ENCODE data around the gene FAM78B. TPM values are rescaled to one million over a fixed set of nuclear protein-coding genes. Genes with fewer than 3 reads are reported as not detected.

Gene FAM78B
- total RNA-seq, 4 donors from 2014 or later: 0.64 to 1.2 (median 0.81) TPM

GRCh38 chr1:166053395-166053794 lies 113.4 kb downstream of the FAM78B start:
- WGBS, 2 donors: 87 to 90% methylated on average over 3 of the region's 3 CpGs
- peak in 1 of 2 donors; percentile 14 for DNase-seq (ENCODE audit: low spot score in 2 of 2)
- H3K4me3 ChIP-seq (ENCODE audit: low read depth, poor library complexity, severe bottlenecking): no peak overlapping the region
- intact Hi-C loops (cut with DNase I; ENCODE audit: low total_unique reads): no loop called here
- no peak for TF ChIP-seq CTCF (IDR thresholded peaks at IDR 0.05)
- no peak for TF ChIP-seq POLR2A (IDR thresholded peaks at IDR 0.05)

- WGBS, 2 donors: 25 to 35% methylated on average over 8 of the region's 8 CpGs
- TF ChIP-seq POLR2A (IDR thresholded peaks at IDR 0.05): no peak
- DNase-seq (ENCODE audit: low spot score in 2 of 2): no peak
- intact Hi-C loops (cut with DNase I; ENCODE audit: low total_unique reads): no loop called here
- H3K4me3 ChIP-seq (ENCODE audit: low read depth, poor library complexity, severe bottlenecking): no peak overlapping the region
Measured at GRCh38 chr1:166040202-166040997, 126.4 kb downstream of the FAM78B start.

GRCh38 chr1:166039436-166040201 lies 127.2 kb downstream of the FAM78B start:
- DNase-seq (ENCODE audit: low spot score in 2 of 2): peak in 1 of 2 donors; percentile 58
- H3K4me3 ChIP-seq (ENCODE audit: low read depth, poor library complexity, severe bottlenecking): no peak overlapping the region
- WGBS, 2 donors: 64 to 67% methylated on average over 9 of the region's 9 CpGs
- intact Hi-C loops (cut with DNase I; ENCODE audit: low total_unique reads): no loop called here
- TF ChIP-seq CTCF (IDR thresholded peaks at IDR 0.05) (no peak), POLR2A (IDR thresholded peaks at IDR 0.05) (no peak)

- DNase-seq (ENCODE audit: low spot score in 2 of 2): no peak
- 85 to 87% methylated on average over 5 of the region's 5 CpGs for WGBS, 2 donors
- intact Hi-C loops (cut with DNase I; ENCODE audit: low total_unique reads): no loop called here
- no peak overlapping the region for H3K4me3 ChIP-seq (ENCODE audit: low read depth, poor library complexity, severe bottlenecking)
- TF ChIP-seq CTCF (IDR thresholded peaks at IDR 0.05): no peak
- no peak for TF ChIP-seq POLR2A (IDR thresholded peaks at IDR 0.05)
Measured at GRCh38 chr1:166036092-166036491, 130.7 kb downstream of the FAM78B start.

- no peak for TF ChIP-seq CTCF (IDR thresholded peaks at IDR 0.05)
- TF ChIP-seq POLR2A (IDR thresholded peaks at IDR 0.05): no peak
- WGBS, 2 donors: 43 to 45% methylated on average over 11 of the region's 11 CpGs
- H3K4me3 ChIP-seq (ENCODE audit: low read depth, poor library complexity, severe bottlenecking): no peak overlapping the region
- intact Hi-C loops (cut with DNase I; ENCODE audit: low total_unique reads): no loop called here
- peak in 1 of 2 donors; percentile 70 for DNase-seq (ENCODE audit: low spot score in 2 of 2)
Measured at GRCh38 chr1:166032572-166033371, 134.0 kb downstream of the FAM78B start.

All from lower leg skin (tissue), 4 donors.